PFSK-1 (cell line): ENCODE results near the gene ZNF594.

ENCODE experiments used
- FOXP2 ChIP-seq: optimal IDR thresholded peaks from 2 replicates; pipeline ENCODE3; 2011; ENCODE audit warnings: borderline replicate concordance, control low read depth, inconsistent platforms; ENCODE audit not compliant: insufficient read depth; ENCODE audit errors: extremely low read length, extremely low read depth
- POLR2AphosphoS5 ChIP-seq: IDR thresholded peaks from 2 replicates; pipeline ENCODE4 v1.6.1; 2012; ENCODE audit warnings: low read depth, mild to moderate bottlenecking, control low read depth, low read length, moderate library complexity
- SIN3A ChIP-seq: IDR thresholded peaks from 2 replicates; pipeline ENCODE4 v1.6.1; 2012; ENCODE audit warnings: mild to moderate bottlenecking, low read length, moderate library complexity, borderline replicate concordance; ENCODE audit not compliant: insufficient read depth
- TAF1 ChIP-seq: IDR thresholded peaks from 2 replicates; pipeline ENCODE4 v1.6.1; 2012; ENCODE audit warnings: low read length, control low read depth, borderline replicate concordance; ENCODE audit not compliant: insufficient read depth
- TF ChIP-seq, protein P1 (sequence below), 2 experiments: IDR thresholded peaks; 2 replicates each; pipeline versions ENCODE4 v1.6.1 to v1.8.0; 2011 to 2012; ENCODE audit warnings: low read depth in 2 of 2, low read length in 2 of 2, control low read depth in 1 of 2, inconsistent platforms in 1 of 2, mild to moderate bottlenecking in 1 of 2, moderate library complexity in 1 of 2; ENCODE audit not compliant: insufficient read depth in 1 of 2

DNA sequence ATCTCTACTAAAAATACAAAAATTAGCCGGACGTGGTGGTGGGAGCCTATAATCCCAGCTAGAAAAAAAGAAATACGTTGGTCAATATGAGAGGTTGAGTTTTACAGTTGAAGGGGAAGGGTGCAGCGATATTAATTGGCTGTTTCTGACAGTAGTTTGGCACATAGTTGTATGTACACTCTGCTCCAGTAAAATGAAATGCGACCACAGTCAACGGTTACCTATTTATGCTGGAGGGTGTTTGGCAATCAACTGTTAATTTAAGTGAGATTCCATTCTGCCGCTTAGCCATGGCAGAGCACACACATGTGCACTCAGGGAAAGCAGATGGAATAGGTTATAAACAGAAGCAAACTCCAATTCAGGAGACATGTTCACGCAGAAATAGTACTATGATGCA, 9.3 kb upstream of the ZNF594 start:
- TF ChIP-seq POLR2AphosphoS5 (no peak), TAF1 (no peak), FOXP2 (no peak), SIN3A (no peak)
- TF ChIP-seq, protein P1, sequence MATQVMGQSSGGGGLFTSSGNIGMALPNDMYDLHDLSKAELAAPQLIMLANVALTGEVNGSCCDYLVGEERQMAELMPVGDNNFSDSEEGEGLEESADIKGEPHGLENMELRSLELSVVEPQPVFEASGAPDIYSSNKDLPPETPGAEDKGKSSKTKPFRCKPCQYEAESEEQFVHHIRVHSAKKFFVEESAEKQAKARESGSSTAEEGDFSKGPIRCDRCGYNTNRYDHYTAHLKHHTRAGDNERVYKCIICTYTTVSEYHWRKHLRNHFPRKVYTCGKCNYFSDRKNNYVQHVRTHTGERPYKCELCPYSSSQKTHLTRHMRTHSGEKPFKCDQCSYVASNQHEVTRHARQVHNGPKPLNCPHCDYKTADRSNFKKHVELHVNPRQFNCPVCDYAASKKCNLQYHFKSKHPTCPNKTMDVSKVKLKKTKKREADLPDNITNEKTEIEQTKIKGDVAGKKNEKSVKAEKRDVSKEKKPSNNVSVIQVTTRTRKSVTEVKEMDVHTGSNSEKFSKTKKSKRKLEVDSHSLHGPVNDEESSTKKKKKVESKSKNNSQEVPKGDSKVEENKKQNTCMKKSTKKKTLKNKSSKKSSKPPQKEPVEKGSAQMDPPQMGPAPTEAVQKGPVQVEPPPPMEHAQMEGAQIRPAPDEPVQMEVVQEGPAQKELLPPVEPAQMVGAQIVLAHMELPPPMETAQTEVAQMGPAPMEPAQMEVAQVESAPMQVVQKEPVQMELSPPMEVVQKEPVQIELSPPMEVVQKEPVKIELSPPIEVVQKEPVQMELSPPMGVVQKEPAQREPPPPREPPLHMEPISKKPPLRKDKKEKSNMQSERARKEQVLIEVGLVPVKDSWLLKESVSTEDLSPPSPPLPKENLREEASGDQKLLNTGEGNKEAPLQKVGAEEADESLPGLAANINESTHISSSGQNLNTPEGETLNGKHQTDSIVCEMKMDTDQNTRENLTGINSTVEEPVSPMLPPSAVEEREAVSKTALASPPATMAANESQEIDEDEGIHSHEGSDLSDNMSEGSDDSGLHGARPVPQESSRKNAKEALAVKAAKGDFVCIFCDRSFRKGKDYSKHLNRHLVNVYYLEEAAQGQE (IDR thresholded peaks at IDR 0.05; ENCODE audit: insufficient read depth in 1 of 2, low read depth in 2 of 2, low read length in 2 of 2), result no peak
